GM18870 (cell line): ENCODE measurements around the gene DNHD1.

Source experiments
- ATAC-seq: cut with Tn5 transposase; IDR thresholded peaks from one replicate; pipeline ENCODE4 v1.9.1; 2021; ENCODE audit warnings: moderate library complexity; ENCODE audit not compliant: unreplicated experiment

DNHD1 gene

GRCh38 chr11:6497069-6497839 lies at the start of gene DNHD1:
DNHD1 (plus strand) TSS chr11:6497280; CDS start chr11:6498216, 936 bp downstream.
- ATAC-seq, result no peak

- no peak for ATAC-seq
These were observed 48.5 kb upstream of the DNHD1 start for GRCh38 chr11:6448574-6448973.

GRCh38 chr11:6452219-6452618 lies 44.9 kb upstream of the DNHD1 start:
- no peak for ATAC-seq

- ATAC-seq, result no peak
These were observed 43.9 kb upstream of the DNHD1 start for GRCh38 chr11:6453152-6453551.

- no peak for ATAC-seq
These were observed 42.0 kb upstream of the DNHD1 start for GRCh38 chr11:6455070-6455469.

GRCh38 chr11:6456361-6457073 lies 40.6 kb upstream of the DNHD1 start:
- ATAC-seq, result no peak

- ATAC-seq, result no peak
These were observed 39.3 kb upstream of the DNHD1 start for GRCh38 chr11:6457581-6458320.

GRCh38 chr11:6458352-6459098 lies 38.6 kb upstream of the DNHD1 start:
- ATAC-seq, result no peak

GRCh38 chr11:6459099-6459450 lies 38.0 kb upstream of the DNHD1 start:
- ATAC-seq, result no peak

- ATAC-seq, result no peak
These were observed 28.2 kb upstream of the DNHD1 start for GRCh38 chr11:6468712-6469495.

GRCh38 chr11:6469599-6469998 lies 27.5 kb upstream of the DNHD1 start:
- no peak for ATAC-seq

GRCh38 chr11:6472934-6473333 lies 24.1 kb upstream of the DNHD1 start:
- no peak for ATAC-seq

GRCh38 chr11:6473451-6474412 lies 23.3 kb upstream of the DNHD1 start, which contains the start of gene TRIM3:
TRIM3 (minus strand) TSS chr11:6473941; CDS start chr11:6465695, 8,246 bp downstream.
- no peak for ATAC-seq

GRCh38 chr11:6474413-6474792 lies 22.7 kb upstream of the DNHD1 start:
- ATAC-seq, result no peak

- no peak for ATAC-seq
These were observed 22.1 kb upstream of the DNHD1 start for GRCh38 chr11:6474806-6475500.

GRCh38 chr11:6475936-6476335 lies 21.1 kb upstream of the DNHD1 start:
- no peak for ATAC-seq

- no peak for ATAC-seq
These were observed 20.5 kb upstream of the DNHD1 start for GRCh38 chr11:6476571-6476970.

- no peak for ATAC-seq
These were observed 16.7 kb upstream of the DNHD1 start for GRCh38 chr11:6480299-6480914.
